ENCODE results near the gene PNMA8A.
"Not testable (repeated sequence)": the region's sequence is repeated elsewhere in the genome, so short reads cannot be mapped to it uniquely, and the experiment has no call there.

Gene PNMA8A

DNA sequence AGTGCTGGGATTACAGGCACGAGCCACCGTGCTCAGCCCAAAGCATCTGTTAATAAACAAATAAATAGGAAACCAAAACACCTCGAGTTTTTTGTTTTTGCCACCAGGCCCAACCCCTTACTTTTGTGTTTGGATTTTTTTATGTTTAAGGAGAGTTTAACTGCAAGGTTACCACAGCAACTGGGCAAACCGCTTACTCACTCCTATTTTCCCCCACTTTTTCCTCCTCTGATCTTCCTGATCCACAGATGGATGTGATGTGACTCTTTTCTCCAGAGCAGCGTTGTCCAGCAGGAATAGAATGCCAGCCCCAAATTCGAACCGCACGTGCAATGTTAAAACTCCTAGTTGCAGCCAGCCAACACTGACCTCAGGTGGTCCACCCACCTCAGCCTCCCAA is 26.4 kb upstream of the PNMA8A start:
- H3K9me3 Mint-ChIP-seq, result no peaks in the 10 kb centered on the region
- H3K27ac Mint-ChIP-seq (ENCODE audit: low read depth), result no peak overlapping the region
- H3K4me1 Mint-ChIP-seq, result peaks cover 11% of the 10 kb centered on the region
- DNase-seq (ENCODE audit: low spot score in 2 of 2), result no peak
- H3K36me3 Mint-ChIP-seq (ENCODE audit: insufficient read depth), result peaks cover 2% of the 10 kb centered on the region
- H3K27me3 Mint-ChIP-seq, result peaks cover 59% of the 10 kb centered on the region
- H3K4me3 Mint-ChIP-seq, result no peak overlapping the region
- no peak for ATAC-seq (replicated peaks; ENCODE audit: extremely low read depth, poor library complexity, severe bottlenecking)

DNA sequence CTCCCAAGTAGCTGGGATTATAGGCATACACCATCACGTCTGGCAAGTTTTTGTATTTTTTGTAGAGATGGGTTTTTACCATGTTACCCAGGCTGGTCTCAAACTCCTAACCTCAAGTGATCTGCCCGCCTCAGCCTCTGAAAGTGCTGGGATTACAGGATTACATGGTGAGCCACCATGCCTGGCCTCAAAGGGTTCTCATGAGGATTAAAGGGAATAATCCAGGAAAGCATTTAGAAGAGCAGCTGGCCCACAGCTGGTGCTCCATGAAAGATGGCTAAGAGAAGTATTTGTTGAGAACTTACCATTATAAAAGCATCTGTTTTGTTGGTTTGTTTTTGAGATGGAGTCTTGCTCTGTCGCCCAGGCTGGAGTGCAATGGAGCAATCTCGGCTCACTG is 25.5 kb upstream of the PNMA8A start:
- not testable (repeated sequence) for H3K36me3 Mint-ChIP-seq (ENCODE audit: insufficient read depth); DNase-seq (ENCODE audit: low spot score in 2 of 2); H3K9me3 Mint-ChIP-seq; H3K27ac Mint-ChIP-seq (ENCODE audit: low read depth); ATAC-seq (replicated peaks; ENCODE audit: extremely low read depth, poor library complexity, severe bottlenecking); H3K4me3 Mint-ChIP-seq
- peaks cover 11% of the 10 kb centered on the region for H3K4me1 Mint-ChIP-seq
- peaks cover 66% of the 10 kb centered on the region for H3K27me3 Mint-ChIP-seq

DNA sequence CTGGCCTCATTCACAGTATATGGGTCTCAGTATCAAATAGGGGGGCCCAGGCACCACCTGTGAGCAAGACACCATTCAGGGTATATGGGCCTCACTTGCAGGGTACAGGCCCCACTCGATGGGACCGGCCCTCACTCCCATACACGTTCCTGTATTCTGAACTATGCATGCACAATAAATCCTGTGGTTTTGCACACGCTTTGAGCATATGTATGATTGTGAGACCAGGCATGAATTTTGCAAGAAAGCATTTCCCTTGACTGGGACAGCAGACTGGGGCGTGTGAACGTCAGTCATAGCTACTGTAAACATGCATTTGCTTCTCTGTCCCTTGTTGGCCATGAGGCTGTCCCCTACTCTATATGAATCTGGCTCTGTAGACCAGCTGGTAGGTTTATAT is 24.9 kb upstream of the PNMA8A start:
- Mint-ChIP-seq H3K27ac (ENCODE audit: low read depth) (no peak overlapping the region), H3K4me1 (peaks cover 11% of the 10 kb centered on the region), H3K4me3 (no peak overlapping the region), H3K36me3 (ENCODE audit: insufficient read depth) (peaks cover 2% of the 10 kb centered on the region), H3K27me3 (peaks cover 72% of the 10 kb centered on the region), H3K9me3 (no peaks in the 10 kb centered on the region)
- ATAC-seq (replicated peaks; ENCODE audit: extremely low read depth, poor library complexity, severe bottlenecking) (no peak), DNase-seq (ENCODE audit: low spot score in 2 of 2) (no peak)

DNA sequence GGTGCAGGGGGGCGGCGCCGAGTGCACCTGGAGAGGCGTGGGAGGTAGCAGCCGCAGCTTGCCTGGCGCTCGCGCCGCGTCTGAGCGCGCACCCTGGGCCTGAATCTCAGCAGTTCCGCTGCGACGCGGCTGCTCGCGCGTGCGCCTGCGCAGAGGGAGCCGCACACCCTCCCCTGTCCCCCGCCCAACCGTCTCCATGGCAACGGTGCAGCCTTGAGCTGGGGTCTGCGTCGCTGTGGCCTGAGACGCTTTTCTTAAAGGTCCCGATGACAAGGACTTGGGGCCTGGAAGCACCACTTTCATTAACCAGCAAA is 24.4 kb upstream of the PNMA8A start, which contains the start of gene PNMA8B:
TSS of gene PNMA8B (minus strand) at position 82 of the 314 bp plus-strand sequence. CDS start 402 bp downstream, outside the sequence.
- ATAC-seq (replicated peaks; ENCODE audit: extremely low read depth, poor library complexity, severe bottlenecking), result no peak

DNA sequence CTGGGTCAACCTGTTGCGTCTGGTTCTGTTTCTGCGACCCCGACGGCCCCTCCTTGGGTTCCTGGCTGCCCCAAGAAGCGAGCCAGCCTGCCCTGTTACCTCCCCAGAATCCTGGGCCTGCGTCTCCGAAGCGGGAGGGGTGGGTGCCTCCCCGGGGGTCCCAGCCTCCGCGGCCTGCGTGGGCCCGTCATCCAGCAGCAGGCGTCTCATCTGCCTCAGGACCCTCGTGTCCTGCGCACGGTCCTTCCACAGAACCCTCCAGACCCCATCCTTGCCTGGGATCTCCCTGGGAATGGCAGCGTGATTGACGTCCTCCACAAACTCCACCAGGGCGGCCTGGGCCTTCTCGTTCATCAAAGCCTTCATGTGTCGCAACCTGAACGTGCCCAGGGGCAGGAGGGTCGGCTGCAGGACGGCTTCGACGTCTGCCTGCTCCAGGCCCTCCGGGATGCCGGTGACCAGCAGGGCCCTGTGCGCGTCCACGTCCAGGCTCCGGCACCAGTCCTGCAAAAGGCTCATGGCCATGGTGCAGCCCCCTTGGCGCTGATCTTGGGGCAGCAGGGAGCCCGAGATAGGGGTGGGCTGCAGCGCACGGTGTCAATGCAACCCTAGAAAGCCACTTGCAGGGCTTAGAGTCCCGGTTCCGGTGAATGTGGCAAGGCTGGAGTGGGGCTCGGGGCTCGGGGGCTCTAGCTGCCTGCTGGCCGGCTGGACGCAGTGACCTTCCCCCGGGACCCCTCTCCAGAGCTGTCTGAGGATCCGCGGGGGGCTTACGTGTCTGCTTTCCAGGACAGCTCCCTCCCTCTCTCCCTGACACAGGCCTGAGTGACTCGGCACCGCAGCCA is 23.8 kb upstream of the PNMA8A start:
- H3K27me3 Mint-ChIP-seq, result peaks cover 74% of the 10 kb centered on the region
- ATAC-seq (replicated peaks; ENCODE audit: extremely low read depth, poor library complexity, severe bottlenecking), result no peak
- H3K4me1 Mint-ChIP-seq, result peaks cover 11% of the 10 kb centered on the region
- peaks cover 2% of the 10 kb centered on the region for H3K36me3 Mint-ChIP-seq (ENCODE audit: insufficient read depth)
- no peak for DNase-seq (ENCODE audit: low spot score in 2 of 2)
- H3K9me3 Mint-ChIP-seq, result no peaks in the 10 kb centered on the region
- H3K27ac Mint-ChIP-seq (ENCODE audit: low read depth), result peak overlapping the region; percentile 87
- H3K4me3 Mint-ChIP-seq, result peak overlapping the region; percentile 70

More for the DNA sequence above, 24.4 kb upstream of the PNMA8A start, which contains the start of gene PNMA8B:
- H3K4me3 Mint-ChIP-seq, result peak within 1 kb of the TSS; percentile 70
- H3K4me1 Mint-ChIP-seq, result peaks cover 11% of the 10 kb centered on the region
- no peaks in the 10 kb centered on the region for H3K9me3 Mint-ChIP-seq
- peaks cover 2% of the 10 kb centered on the region for H3K36me3 Mint-ChIP-seq (ENCODE audit: insufficient read depth)
- H3K27ac Mint-ChIP-seq (ENCODE audit: low read depth), result peak within 1 kb of the TSS; percentile 87
- no peak for DNase-seq (ENCODE audit: low spot score in 2 of 2)
- H3K27me3 Mint-ChIP-seq, result peaks cover 74% of the 10 kb centered on the region

- DNase-seq (ENCODE audit: low spot score in 2 of 2), result no peak
- peaks cover 74% of the 10 kb centered on the region for H3K27me3 Mint-ChIP-seq
- H3K36me3 Mint-ChIP-seq (ENCODE audit: insufficient read depth), result peaks cover 3% of the 10 kb centered on the region
- H3K4me1 Mint-ChIP-seq, result peaks cover 11% of the 10 kb centered on the region
- no peaks in the 10 kb centered on the region for H3K9me3 Mint-ChIP-seq
- peak overlapping the region; percentile 70 for H3K4me3 Mint-ChIP-seq
- ATAC-seq (replicated peaks; ENCODE audit: extremely low read depth, poor library complexity, severe bottlenecking), result no peak
- H3K27ac Mint-ChIP-seq (ENCODE audit: low read depth), result peak overlapping the region; percentile 87
Measured at GRCh38 chr19:46494146-46494940, 23.0 kb upstream of the PNMA8A start.

- DNase-seq (ENCODE audit: low spot score in 2 of 2) (no peak), ATAC-seq (replicated peaks; ENCODE audit: extremely low read depth, poor library complexity, severe bottlenecking) (no peak)
- peaks cover 17% of the 10 kb centered on the region for H3K4me1 Mint-ChIP-seq
- H3K27ac Mint-ChIP-seq (ENCODE audit: low read depth), result peak overlapping the region; percentile 87
- peaks cover 3% of the 10 kb centered on the region for H3K36me3 Mint-ChIP-seq (ENCODE audit: insufficient read depth)
- peaks cover 74% of the 10 kb centered on the region for H3K27me3 Mint-ChIP-seq
- H3K4me3 Mint-ChIP-seq, result peak overlapping the region; percentile 70
- no peaks in the 10 kb centered on the region for H3K9me3 Mint-ChIP-seq
Measured at GRCh38 chr19:46493236-46494145, 22.1 kb upstream of the PNMA8A start.

DNA sequence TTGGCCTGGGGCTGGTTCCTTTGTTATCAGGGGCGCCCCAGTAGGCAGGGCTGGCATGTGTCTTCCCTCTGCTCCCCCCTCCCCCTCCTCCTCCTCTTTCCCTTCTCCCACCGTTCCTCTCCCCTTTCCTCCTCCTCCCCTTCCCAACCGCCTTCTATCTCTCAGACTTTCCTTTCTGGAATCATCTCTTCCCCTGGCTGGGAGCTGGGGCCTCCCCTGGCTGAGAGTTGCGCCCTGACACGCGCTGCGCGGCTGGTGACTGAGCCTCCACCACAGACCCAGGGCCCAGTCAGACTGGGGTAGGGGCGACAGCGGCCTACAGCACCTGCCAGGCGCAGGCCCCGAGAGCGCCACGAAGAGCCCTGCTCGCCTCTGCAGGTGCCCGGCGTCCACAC is 21.5 kb upstream of the PNMA8A start:
- peaks cover 21% of the 10 kb centered on the region for H3K4me1 Mint-ChIP-seq
- no peak overlapping the region for H3K27ac Mint-ChIP-seq (ENCODE audit: low read depth)

GRCh38 chr19:46491975-46492682 is 20.8 kb upstream of the PNMA8A start:
- no peaks in the 10 kb centered on the region for H3K9me3 Mint-ChIP-seq
- peaks cover 78% of the 10 kb centered on the region for H3K27me3 Mint-ChIP-seq
- peak overlapping the region; percentile 61 for H3K4me3 Mint-ChIP-seq
- no peak for ATAC-seq (replicated peaks; ENCODE audit: extremely low read depth, poor library complexity, severe bottlenecking)
- H3K36me3 Mint-ChIP-seq (ENCODE audit: insufficient read depth), result peaks cover 3% of the 10 kb centered on the region
- no peak overlapping the region for H3K27ac Mint-ChIP-seq (ENCODE audit: low read depth)
- H3K4me1 Mint-ChIP-seq, result peaks cover 21% of the 10 kb centered on the region
- no peak for DNase-seq (ENCODE audit: low spot score in 2 of 2)

More for the DNA sequence above, 21.5 kb upstream of the PNMA8A start:
- H3K27me3 Mint-ChIP-seq, result peaks cover 75% of the 10 kb centered on the region
- ATAC-seq (replicated peaks; ENCODE audit: extremely low read depth, poor library complexity, severe bottlenecking) (no peak), DNase-seq (ENCODE audit: low spot score in 2 of 2) (no peak)
- peaks cover 3% of the 10 kb centered on the region for H3K36me3 Mint-ChIP-seq (ENCODE audit: insufficient read depth)
- no peaks in the 10 kb centered on the region for H3K9me3 Mint-ChIP-seq
- H3K4me3 Mint-ChIP-seq, result peak overlapping the region; percentile 61

DNA sequence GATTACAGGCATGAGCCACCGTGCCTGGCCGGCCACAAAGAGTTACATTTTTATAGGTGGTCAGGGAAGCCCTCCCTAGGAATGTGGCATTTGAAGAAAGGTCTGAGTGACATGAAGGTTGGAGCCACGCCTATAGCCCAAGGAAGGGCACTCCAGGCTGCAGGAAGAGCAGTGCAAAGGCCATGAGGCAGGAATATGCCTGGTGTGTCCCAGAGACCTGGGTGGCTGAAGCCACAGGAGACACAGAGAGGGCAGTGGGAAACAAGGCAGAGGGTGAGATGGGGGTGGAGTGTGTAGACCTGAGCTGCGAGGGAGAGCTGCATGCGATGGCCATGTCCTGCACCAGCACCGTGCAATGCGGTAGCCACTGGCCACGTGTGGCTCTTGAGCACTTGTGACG is 19.4 kb upstream of the PNMA8A start:
- Mint-ChIP-seq H3K9me3 (no peaks in the 10 kb centered on the region), H3K4me1 (peaks cover 21% of the 10 kb centered on the region), H3K4me3 (no peak overlapping the region), H3K27me3 (peaks cover 92% of the 10 kb centered on the region), H3K36me3 (ENCODE audit: insufficient read depth) (peaks cover 6% of the 10 kb centered on the region), H3K27ac (ENCODE audit: low read depth) (no peak overlapping the region)
- DNase-seq (ENCODE audit: low spot score in 2 of 2), result no peak
- no peak for ATAC-seq (replicated peaks; ENCODE audit: extremely low read depth, poor library complexity, severe bottlenecking)

DNA sequence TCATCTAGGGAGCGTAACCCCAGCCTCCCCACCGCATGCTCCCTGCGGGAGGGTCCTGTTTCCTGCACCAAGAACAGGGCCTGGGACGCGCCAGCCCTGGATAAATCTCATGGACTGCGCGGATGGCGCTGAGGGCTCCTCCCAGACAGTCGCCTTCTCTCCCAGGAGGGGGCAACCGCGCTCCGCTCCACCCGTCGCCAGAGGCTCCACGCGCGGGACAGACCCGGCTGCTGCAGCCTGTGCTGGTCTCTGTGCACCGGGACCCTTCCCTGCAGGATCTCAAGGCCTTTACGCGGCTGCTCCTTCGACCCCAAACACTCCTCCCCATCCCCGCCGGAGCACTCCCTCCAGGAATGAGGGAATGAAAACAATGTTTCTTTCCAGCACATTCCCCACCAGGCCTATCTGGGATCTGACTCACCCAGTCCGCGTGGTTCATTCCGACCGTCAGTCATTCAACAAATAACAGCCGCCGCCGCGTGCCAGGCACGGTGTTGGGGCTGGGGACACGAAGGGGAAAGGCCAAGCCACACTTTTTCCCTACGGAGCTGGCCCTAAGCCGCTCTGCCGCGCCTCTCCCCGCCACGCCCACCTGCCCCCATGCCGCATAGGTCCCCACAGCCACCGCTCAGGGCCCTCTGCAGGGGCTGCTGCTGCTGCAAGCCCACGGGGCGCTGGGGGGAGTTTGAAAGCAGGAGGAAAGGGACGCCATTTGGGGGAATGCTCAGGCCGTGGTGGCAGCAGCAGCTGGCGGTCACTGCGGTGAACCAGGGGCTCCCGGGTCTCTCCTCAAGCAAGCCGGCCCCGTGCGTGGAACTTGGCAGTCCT is 18.3 kb upstream of the PNMA8A start:
- Mint-ChIP-seq H3K9me3 (no peaks in the 10 kb centered on the region), H3K27ac (ENCODE audit: low read depth) (no peak overlapping the region), H3K4me1 (peaks cover 20% of the 10 kb centered on the region), H3K4me3 (no peak overlapping the region), H3K36me3 (ENCODE audit: insufficient read depth) (peaks cover 6% of the 10 kb centered on the region), H3K27me3 (peaks cover 98% of the 10 kb centered on the region)
- ATAC-seq (replicated peaks; ENCODE audit: extremely low read depth, poor library complexity, severe bottlenecking) (no peak), DNase-seq (ENCODE audit: low spot score in 2 of 2) (no peak)

All from central memory CD8-positive, alpha-beta T cell (primary cell).